ENCODE data around the gene DAAM1.

Gene DAAM1

GRCh38 chr14:59362513-59362912, 174.0 kb downstream of the DAAM1 start:
- DNase-seq (ENCODE audit: low read depth in 2 of 2), result no peak

- no peak for DNase-seq (ENCODE audit: low read depth in 2 of 2)
Observed at GRCh38 chr14:59363531-59364226, 175.2 kb downstream of the DAAM1 start.

- no peak for DNase-seq (ENCODE audit: low read depth in 2 of 2)
Observed at GRCh38 chr14:59370158-59370742, 181.8 kb downstream of the DAAM1 start.

- no peak for DNase-seq (ENCODE audit: low read depth in 2 of 2)
Observed at GRCh38 chr14:59371771-59372170, 183.3 kb downstream of the DAAM1 start.

GRCh38 chr14:59374048-59374447, 185.6 kb downstream of the DAAM1 start:
- no peak for DNase-seq (ENCODE audit: low read depth in 2 of 2)

- no peak for DNase-seq (ENCODE audit: low read depth in 2 of 2)
Observed at GRCh38 chr14:59376686-59377085, 188.2 kb downstream of the DAAM1 start.

GRCh38 chr14:59377491-59377890, 189.0 kb downstream of the DAAM1 start:
- no peak for DNase-seq (ENCODE audit: low read depth in 2 of 2)

GRCh38 chr14:59377991-59378601, 189.6 kb downstream of the DAAM1 start:
- no peak for DNase-seq (ENCODE audit: low read depth in 2 of 2)

GRCh38 chr14:59389936-59390335, 201.5 kb downstream of the DAAM1 start:
- DNase-seq (ENCODE audit: low read depth in 2 of 2), result no peak

- DNase-seq (ENCODE audit: low read depth in 2 of 2), result no peak
Observed at GRCh38 chr14:59391388-59391787, 202.9 kb downstream of the DAAM1 start.

GRCh38 chr14:59394268-59394667, 205.8 kb downstream of the DAAM1 start:
- no peak for DNase-seq (ENCODE audit: low read depth in 2 of 2)

- DNase-seq (ENCODE audit: low read depth in 2 of 2), result no peak
Observed at GRCh38 chr14:59395672-59396071, 207.2 kb downstream of the DAAM1 start.

- no peak for DNase-seq (ENCODE audit: low read depth in 2 of 2)
Observed at GRCh38 chr14:59398841-59399240, 210.4 kb downstream of the DAAM1 start.

GRCh38 chr14:59406454-59407245, 218.2 kb downstream of the DAAM1 start:
- DNase-seq (ENCODE audit: low read depth in 2 of 2), result no peak

GRCh38 chr14:59407246-59408010, 219.0 kb downstream of the DAAM1 start:
- DNase-seq (ENCODE audit: low read depth in 2 of 2), result no peak

GRCh38 chr14:59415836-59416602, 227.6 kb downstream of the DAAM1 start:
- DNase-seq (ENCODE audit: low read depth in 2 of 2), result no peak

GRCh38 chr14:59417311-59417710, 228.8 kb downstream of the DAAM1 start:
- no peak for DNase-seq (ENCODE audit: low read depth in 2 of 2)

GRCh38 chr14:59419303-59419702, 230.8 kb downstream of the DAAM1 start:
- DNase-seq (ENCODE audit: low read depth in 2 of 2), result no peak

Measured in stimulated activated CD4-positive, alpha-beta T cell treated with anti-CD3 and anti-CD28 coated beads, Interleukin-1b, Interleukin-23, amount 100 ng/mL, for 1 hour (primary cell).